ENCODE measurements around the gene RABGEF1.

- TF ChIP-seq CTCF (IDR thresholded peaks at IDR 0.05; ENCODE audit: extremely low read depth in 1 of 2, insufficient read depth in 1 of 2, low read depth in 1 of 2, low read length in 2 of 2) (no peak), POLR2AphosphoS5 (IDR thresholded peaks at IDR 0.05; ENCODE audit: insufficient read depth, low read depth, low read length) (no peak), EZH2 (IDR thresholded peaks at IDR 0.05; ENCODE audit: borderline replicate concordance, low read depth, low read length, severe bottlenecking) (no peak), MYC (IDR thresholded peaks at IDR 0.05; ENCODE audit: low read depth, low read length) (no peak), POLR2A (IDR thresholded peaks at IDR 0.05; ENCODE audit: low read depth, low read length) (no peak)
Observed at GRCh38 chr7:66739477-66739876, 1.1 kb upstream of the RABGEF1 start.

Measured in endothelial cell of umbilical vein (primary cell).